Right cardiac atrium (tissue), 5 donors: ENCODE measurements around the gene ACOT11. TPM values are rescaled to one million over a fixed set of nuclear protein-coding genes. Genes with fewer than 3 reads are reported as not detected.

ENCODE experiments used
- ATAC-seq, 2 donors: fragments of 200-7000 bp; cut with Tn5 transposase; one replicate each; pipeline versions ENCODE4 v1.8.0 to v1.9.1; 2020; ENCODE audit warnings: moderate library complexity in 2 of 2, mild to moderate bottlenecking in 1 of 2
- DNase-seq, 3 donors: peaks; one replicate each; pipeline ENCODE4 v3.0.0-alpha.2; 2020
- H3K27ac ChIP-seq: one replicate; pipeline ENCODE4 v1.5.1; 2013; ENCODE audit warnings: mild to moderate bottlenecking, low read length, control low read depth, moderate library complexity
- H3K27me3 ChIP-seq: one replicate; pipeline ENCODE4 v1.6.1; 2013; ENCODE audit not compliant: control insufficient read depth, insufficient read depth
- H3K4me1 ChIP-seq: one replicate; pipeline ENCODE4 v1.6.1; 2013; ENCODE audit warnings: low read length; ENCODE audit not compliant: control insufficient read depth, insufficient read depth
- H3K4me3 ChIP-seq: one replicate; pipeline ENCODE4 v1.5.1; 2013; ENCODE audit warnings: low read length, control low read depth
- H3K9me3 ChIP-seq: one replicate; pipeline ENCODE4 v1.6.1; 2013; ENCODE audit warnings: low read length; ENCODE audit not compliant: control insufficient read depth
- WGBS: extraction: QIAGEN DNeasy Blood & Tissue Kit; methylation state at CpG from one replicate; pipeline ENCODE4 v1.1.7; 2013; 5-methylcytosine and 5-hydroxymethylcytosine counted together
- intact Hi-C, 4 donors: fragments of 100-400 bp; cut with DNase I; formaldehyde crosslinking; loops; one replicate each; pipeline versions ENCODE4 v1.11.0 to v1.14.0; 2022 to 2023
- polyA plus RNA-seq: library from polyadenylated mRNA; stranded (reverse); fragments of 200-250 nt; gene quantifications from one replicate; pipeline ENCODE4 v1.2.3, GENCODE V29; 2013
- total RNA-seq, 4 donors: library from RNA; stranded (reverse); fragmentation: NEBNext Ultra II Directional; extraction: Animal tissue kit (Norgen Biotek cat#: 25700); gene quantifications; one replicate each; pipeline ENCODE4 v1.2.1, GENCODE V29; 2021
- donor health status: healthy with polysubstance abuse.
- donor health status: DM: no; HTN: yes; CAD: no.
- donor health status: DM: no; HTN: no; CAD: no.
- donor health status: DM: no; HTN: yes; CAD: no; lungs with severe emphysema.
- donor health status: DM: yes; HTN: yes; CAD: no.

ACOT11 gene
- total and polyA plus RNA-seq, 5 donors, result 14.4 to 32.7 (median 26.2) TPM

DNA sequence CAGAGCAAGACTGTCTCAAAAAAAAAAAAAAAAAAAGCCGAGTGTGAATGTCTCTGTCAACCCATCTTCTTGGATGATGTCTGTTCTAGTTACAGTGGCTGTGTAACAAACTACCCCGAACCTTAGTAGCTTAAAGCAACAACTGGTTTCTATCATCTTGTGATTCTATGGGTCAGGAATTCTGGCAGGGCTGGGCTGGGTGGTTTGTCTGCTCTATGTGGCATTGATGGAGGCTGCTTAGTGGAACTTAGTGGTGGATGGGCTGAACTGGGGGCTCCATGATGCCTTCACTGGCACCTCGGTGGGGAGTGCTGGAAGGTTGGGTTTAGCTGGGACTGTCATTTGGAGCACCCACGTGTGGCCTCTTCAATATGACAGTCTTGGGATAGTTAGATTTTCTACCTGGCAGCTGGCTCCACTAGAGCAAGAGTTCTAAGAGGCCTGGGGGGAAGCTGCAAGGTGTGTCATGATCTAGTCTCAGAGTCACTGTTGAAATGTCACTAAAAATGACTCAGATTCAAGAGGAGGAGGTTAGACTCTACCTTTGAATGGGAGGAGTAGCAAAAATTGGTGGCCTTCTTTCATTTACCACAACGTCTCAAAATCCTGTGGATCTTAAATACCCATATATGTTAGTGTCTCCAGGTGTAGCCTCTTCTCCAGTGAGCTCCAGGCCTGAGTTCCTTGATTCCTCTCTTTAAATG is 18.6 kb downstream of the ACOT11 start:
- intact Hi-C loops, result no loop called here
- no peaks in the 10 kb centered on the region for H3K27me3 ChIP-seq
- ATAC-seq (no peak), DNase-seq (no peak)
- H3K4me3 ChIP-seq, result no peak overlapping the region
- H3K4me1 ChIP-seq, result no peaks in the 10 kb centered on the region
- WGBS, result 83% methylated on average over 5 of the region's 5 CpGs
- H3K9me3 ChIP-seq, result no peaks in the 10 kb centered on the region
- H3K27ac ChIP-seq, result no peak overlapping the region

DNA sequence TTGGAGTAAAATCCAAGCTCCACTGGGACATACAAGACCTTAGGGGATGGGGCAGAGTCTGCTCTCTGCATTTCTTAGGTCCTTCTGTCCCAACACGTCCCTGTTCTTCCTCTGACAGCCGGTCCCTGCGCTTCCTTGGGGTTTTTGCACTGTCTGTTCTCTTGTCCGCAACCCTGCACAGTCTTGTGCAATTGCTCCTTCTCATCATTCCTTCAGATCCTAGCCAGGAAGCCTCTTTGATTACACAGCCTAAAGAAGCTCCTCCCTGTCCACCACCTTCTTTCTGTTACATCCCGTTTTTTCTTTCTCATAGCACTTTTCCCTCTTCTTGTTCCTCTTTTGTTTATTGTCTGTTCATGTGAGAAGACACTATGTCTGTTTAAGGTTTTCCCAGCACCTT is 19.9 kb downstream of the ACOT11 start:
- DNase-seq (no peak), ATAC-seq (peak in 1 of 2 donors; percentile 16)
- 49% methylated on average over 5 of the region's 5 CpGs for WGBS
- intact Hi-C loops, result no loop called here
- Histone ChIP-seq H3K9me3 (no peaks in the 10 kb centered on the region), H3K27ac (no peak overlapping the region), H3K27me3 (no peaks in the 10 kb centered on the region), H3K4me1 (peaks cover 4% of the 10 kb centered on the region), H3K4me3 (no peak overlapping the region)

DNA sequence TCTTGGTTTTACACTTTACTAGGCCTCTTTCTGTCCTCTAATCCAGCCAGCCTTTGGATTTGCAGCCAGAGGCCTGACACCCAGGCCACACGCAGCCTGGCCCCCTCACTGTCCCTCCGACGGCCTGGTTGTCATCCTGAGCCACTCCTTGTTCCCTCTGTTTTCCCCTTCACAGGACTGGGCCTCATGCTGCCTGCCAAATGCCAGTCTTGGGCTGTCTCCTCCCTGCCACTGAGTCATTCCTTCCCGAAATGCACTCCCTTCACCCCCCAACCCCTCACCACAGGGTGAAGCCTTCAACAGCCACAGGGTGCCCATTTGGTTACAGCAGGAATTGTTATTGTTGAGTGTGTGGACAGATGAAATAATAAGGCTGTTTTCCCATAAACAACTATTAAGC is 21.3 kb downstream of the ACOT11 start:
- Histone ChIP-seq H3K4me3 (no peak overlapping the region), H3K9me3 (no peaks in the 10 kb centered on the region), H3K4me1 (peaks cover 4% of the 10 kb centered on the region), H3K27me3 (no peaks in the 10 kb centered on the region), H3K27ac (peak overlapping the region; percentile 54)
- DNase-seq (no peak), ATAC-seq (peak; percentile 47 to 58)
- 56% methylated on average over 4 of the region's 4 CpGs for WGBS
- intact Hi-C loops, result no loop called here

DNA sequence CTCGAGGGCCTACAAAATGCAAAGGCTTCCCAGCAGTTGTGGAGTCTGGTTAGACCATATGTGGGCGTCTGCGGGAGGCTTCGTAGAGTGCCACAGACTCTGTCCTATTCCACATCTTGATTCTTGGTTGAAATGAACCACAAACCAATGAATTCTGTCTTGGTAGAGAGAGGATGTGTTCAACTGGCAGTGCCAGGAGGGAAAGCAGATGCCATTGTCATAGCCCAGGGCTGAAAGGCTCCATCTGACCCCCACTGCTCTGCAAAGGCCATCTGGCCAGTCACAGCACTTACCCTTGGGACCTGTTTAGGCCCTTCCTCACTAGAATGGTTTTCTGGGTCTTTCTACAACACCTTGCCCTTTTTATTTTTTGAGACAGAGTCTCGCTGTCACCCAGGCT is 22.1 kb downstream of the ACOT11 start:
- Histone ChIP-seq H3K4me1 (peaks cover 4% of the 10 kb centered on the region), H3K27ac (peak overlapping the region; percentile 40), H3K9me3 (no peaks in the 10 kb centered on the region), H3K4me3 (no peak overlapping the region), H3K27me3 (no peaks in the 10 kb centered on the region)
- 94% methylated on average over 5 of the region's 5 CpGs for WGBS
- ATAC-seq (no peak), DNase-seq (no peak)
- intact Hi-C loops, result no loop called here

DNA sequence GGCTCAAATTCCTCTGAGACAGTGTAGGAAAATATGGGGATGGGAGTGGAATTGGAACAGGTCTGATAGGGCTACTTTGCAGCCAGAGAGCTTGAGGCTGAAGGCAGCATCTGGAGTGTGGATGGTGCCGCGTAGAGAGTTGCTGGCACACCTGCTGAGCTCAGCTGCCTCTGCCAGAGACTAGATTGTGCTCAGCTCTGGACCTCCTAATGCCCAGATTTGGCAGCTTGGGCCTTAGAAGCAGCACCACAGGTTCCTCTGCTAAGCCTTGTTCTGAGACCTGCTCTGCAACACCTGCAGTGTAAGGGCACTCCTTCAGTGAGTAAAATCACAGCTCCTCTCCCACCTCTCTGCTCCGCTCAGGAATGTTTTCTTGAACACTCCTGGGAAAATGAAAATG is 23.3 kb downstream of the ACOT11 start:
- H3K27me3 ChIP-seq, result no peaks in the 10 kb centered on the region
- peaks cover 7% of the 10 kb centered on the region for H3K4me1 ChIP-seq
- peak overlapping the region; percentile 33 for H3K27ac ChIP-seq
- no peak overlapping the region for H3K4me3 ChIP-seq
- intact Hi-C loops, result no loop called here
- ATAC-seq (no peak), DNase-seq (no peak)
- 70% methylated on average over 3 of the region's 3 CpGs for WGBS
- no peaks in the 10 kb centered on the region for H3K9me3 ChIP-seq

GRCh38 chr1:54571803-54572541 is 23.9 kb downstream of the ACOT11 start:
- H3K4me3 ChIP-seq, result no peak overlapping the region
- peaks cover 7% of the 10 kb centered on the region for H3K4me1 ChIP-seq
- no peaks in the 10 kb centered on the region for H3K27me3 ChIP-seq
- no peaks in the 10 kb centered on the region for H3K9me3 ChIP-seq
- intact Hi-C loops, result no loop called here
- WGBS, result 39% methylated on average over 8 of the region's 8 CpGs
- DNase-seq, result no peak
- ATAC-seq, result peak in 1 of 2 donors; percentile 5
- peak overlapping the region; percentile 21 for H3K27ac ChIP-seq

DNA sequence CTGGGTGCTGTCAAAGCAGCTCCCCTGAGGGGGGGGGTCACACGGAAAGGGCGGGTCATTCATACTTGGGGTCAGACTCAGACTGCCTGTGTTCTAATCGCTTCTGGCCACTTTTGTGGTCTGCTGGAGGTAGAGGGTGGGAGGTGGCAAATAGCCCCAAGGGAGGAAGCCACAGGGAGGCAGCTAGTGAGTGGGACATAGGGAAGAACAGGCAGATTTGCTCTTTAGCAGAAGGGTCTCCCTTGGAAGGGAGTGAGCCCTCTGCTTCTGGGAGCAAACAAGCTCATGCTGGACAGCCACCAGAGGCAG is 24.5 kb downstream of the ACOT11 start:
- no peaks in the 10 kb centered on the region for H3K27me3 ChIP-seq
- intact Hi-C loops, result no loop called here
- H3K9me3 ChIP-seq, result no peaks in the 10 kb centered on the region
- no peak for ATAC-seq
- WGBS, result 63% methylated on average over 3 of the region's 3 CpGs
- no peak for DNase-seq
- peaks cover 7% of the 10 kb centered on the region for H3K4me1 ChIP-seq
- no peak overlapping the region for H3K27ac ChIP-seq
- no peak overlapping the region for H3K4me3 ChIP-seq

DNA sequence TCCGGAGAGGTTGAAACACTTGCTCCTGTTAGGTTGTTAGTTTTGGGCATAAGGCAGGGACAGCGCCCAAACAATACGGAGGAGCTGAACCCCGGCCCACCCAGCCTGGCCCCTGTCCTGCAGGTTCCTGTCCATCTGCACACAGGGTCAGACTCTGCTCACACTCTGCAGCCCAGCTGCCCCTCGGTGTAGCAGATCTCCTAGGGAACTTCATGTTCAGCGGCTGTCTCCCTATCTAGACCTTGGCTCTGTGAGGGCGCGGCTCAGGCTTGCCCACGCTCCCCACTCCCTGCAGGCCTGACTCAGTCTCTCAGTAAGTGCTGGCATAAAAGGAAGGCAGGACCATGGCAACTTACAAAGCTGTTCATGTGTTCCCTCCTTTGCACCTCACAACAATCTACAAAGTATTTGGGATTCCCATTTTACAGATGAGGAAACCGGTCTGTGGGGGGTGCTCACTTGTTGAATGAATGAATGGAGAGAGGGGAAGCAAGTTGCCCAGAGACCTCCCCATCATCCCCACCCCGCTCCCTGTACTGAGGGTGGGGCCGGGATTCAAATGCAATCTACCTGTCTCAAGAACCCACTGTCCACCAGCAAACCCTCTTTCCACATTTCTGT is 26.2 kb downstream of the ACOT11 start:
- no peak for DNase-seq
- Histone ChIP-seq H3K4me3 (no peak overlapping the region), H3K27ac (peak overlapping the region; percentile 82), H3K9me3 (no peaks in the 10 kb centered on the region), H3K27me3 (no peaks in the 10 kb centered on the region), H3K4me1 (peaks cover 13% of the 10 kb centered on the region)
- WGBS, result 84% methylated on average over 12 of the region's 12 CpGs
- intact Hi-C loops, result no loop called here
- peak in 1 of 2 donors; percentile 10 for ATAC-seq

- WGBS, result 80% methylated on average over 3 of the region's 3 CpGs
- Histone ChIP-seq H3K27ac (peak overlapping the region; percentile 82), H3K27me3 (no peaks in the 10 kb centered on the region), H3K4me1 (peaks cover 13% of the 10 kb centered on the region), H3K4me3 (no peak overlapping the region), H3K9me3 (no peaks in the 10 kb centered on the region)
- intact Hi-C loops, result no loop called here
- DNase-seq (no peak), ATAC-seq (peak; percentile 20 to 59)
Observed at GRCh38 chr1:54575161-54575560, 27.1 kb downstream of the ACOT11 start.

GRCh38 chr1:54575605-54576290 is 27.7 kb downstream of the ACOT11 start:
- ATAC-seq (no peak), DNase-seq (no peak)
- no peaks in the 10 kb centered on the region for H3K27me3 ChIP-seq
- peaks cover 17% of the 10 kb centered on the region for H3K4me1 ChIP-seq
- no peak overlapping the region for H3K4me3 ChIP-seq
- intact Hi-C loops, result no loop called here
- WGBS, result 84% methylated on average over 8 of the region's 8 CpGs
- H3K27ac ChIP-seq, result peak overlapping the region; percentile 78
- no peaks in the 10 kb centered on the region for H3K9me3 ChIP-seq

- peak overlapping the region; percentile 74 for H3K27ac ChIP-seq
- H3K4me1 ChIP-seq, result peaks cover 18% of the 10 kb centered on the region
- H3K9me3 ChIP-seq, result no peaks in the 10 kb centered on the region
- H3K27me3 ChIP-seq, result no peaks in the 10 kb centered on the region
- no peak overlapping the region for H3K4me3 ChIP-seq
- WGBS, result 35% methylated on average over 6 of the region's 6 CpGs
- ATAC-seq (peak; percentile 32), DNase-seq (peak; percentile 81 to 93 (median 91))
- intact Hi-C loops, result no loop called here
Observed at GRCh38 chr1:54577612-54578011, 29.6 kb downstream of the ACOT11 start.
